GM06990 (cell line): ENCODE data around the gene SRMS.

Experiments used
- DNase-seq: peaks from one replicate; pipeline ENCODE4 v3.0.0-alpha.2; 2011; ENCODE audit not compliant: insufficient read length; ENCODE audit errors: extremely low read depth
- H3K27me3 ChIP-seq: replicated peaks from 2 replicates; pipeline ENCODE4 v1.6.0; 2011; ENCODE audit warnings: low read length; ENCODE audit not compliant: control insufficient read depth, insufficient read depth
- H3K36me3 ChIP-seq: 2 replicates; pipeline ENCODE4 v1.5.1; 2011; ENCODE audit warnings: low read length; ENCODE audit not compliant: control insufficient read depth, insufficient read depth
- H3K4me3 ChIP-seq: replicated peaks from 2 replicates; pipeline ENCODE4 v1.5.1; 2011; ENCODE audit warnings: low read depth, mild to moderate bottlenecking, control low read depth, low read length
- CTCF ChIP-seq: IDR thresholded peaks from 2 replicates; pipeline ENCODE4 v1.5.1; 2011; ENCODE audit warnings: low read length, control low read depth, mild to moderate bottlenecking, inconsistent platforms; ENCODE audit not compliant: insufficient read depth, poor library complexity, severe bottlenecking

SRMS gene

GRCh38 chr20:63530788-63531160 lies 16.8 kb downstream of the SRMS start:
- no peak for DNase-seq
- H3K4me3 ChIP-seq: no peak overlapping the region
- no peak for TF ChIP-seq CTCF

GRCh38 chr20:63529861-63530787 lies 17.4 kb downstream of the SRMS start:
- Histone ChIP-seq H3K36me3 (no peaks in the 10 kb centered on the region), H3K27me3 (no peaks in the 10 kb centered on the region), H3K4me3 (no peak overlapping the region)
- DNase-seq: peak; percentile 10
- TF ChIP-seq CTCF: no peak

More at GRCh38 chr20:63530788-63531160, 16.8 kb downstream of the SRMS start:
- no peaks in the 10 kb centered on the region for H3K36me3 ChIP-seq
- no peaks in the 10 kb centered on the region for H3K27me3 ChIP-seq

- DNase-seq: peak; percentile 30
These were observed 18.2 kb downstream of the SRMS start for GRCh38 chr20:63529180-63529860.

GRCh38 chr20:63527184-63527583 lies 20.4 kb downstream of the SRMS start:
- no peak for DNase-seq
- no peak for TF ChIP-seq CTCF
- no peaks in the 10 kb centered on the region for H3K27me3 ChIP-seq
- peaks cover 11% of the 10 kb centered on the region for H3K36me3 ChIP-seq
- H3K4me3 ChIP-seq: no peak overlapping the region

More at GRCh38 chr20:63529180-63529860, 18.2 kb downstream of the SRMS start:
- Histone ChIP-seq H3K4me3 (no peak overlapping the region), H3K27me3 (no peaks in the 10 kb centered on the region), H3K36me3 (no peaks in the 10 kb centered on the region)
- TF ChIP-seq CTCF: no peak

- H3K4me3 ChIP-seq: no peak overlapping the region
- H3K27me3 ChIP-seq: no peaks in the 10 kb centered on the region
- peaks cover 13% of the 10 kb centered on the region for H3K36me3 ChIP-seq
- peak; percentile 12 for DNase-seq
- TF ChIP-seq CTCF: no peak
These were observed 21.6 kb downstream of the SRMS start for GRCh38 chr20:63525971-63526370.
